ENCODE data around the gene DES.

GRCh38 chr2:219420687-219421086 is 2.5 kb downstream of the DES start:
- TF ChIP-seq CTCF (IDR thresholded peaks at IDR 0.05; ENCODE audit: extremely low read depth in 1 of 2, insufficient read depth in 1 of 2, low read depth in 1 of 2, low read length in 2 of 2) (no peak), MAX (IDR thresholded peaks at IDR 0.05; ENCODE audit: insufficient read depth, insufficient read length) (no peak), POLR2AphosphoS5 (IDR thresholded peaks at IDR 0.05; ENCODE audit: insufficient read depth, low read depth, low read length) (no peak), EZH2 (IDR thresholded peaks at IDR 0.05; ENCODE audit: borderline replicate concordance, low read depth, low read length, severe bottlenecking) (no peak), POLR2A (IDR thresholded peaks at IDR 0.05; ENCODE audit: low read depth, low read length) (no peak), GATA2 (IDR thresholded peaks at IDR 0.05; ENCODE audit: insufficient read depth, insufficient read length, low read depth, low read length) (no peak)
